Endothelial cell of umbilical vein (primary cell): ENCODE data around the gene RILPL1. TPM values are rescaled to one million over a fixed set of nuclear protein-coding genes. Genes with fewer than 3 reads are reported as not detected.

Experiments used
- BruUV-seq: library from RNA; stranded (reverse); fragments of 400-500 nt; replicated peaks from 2 replicates; lab custom pipeline; 2021; lab: Mats Ljungman, UMichigan
- CTCF ChIA-PET: fragments of 300-600, 350-600 bp; sonication (Branson Sonifier 250); formaldehyde crosslinking; loops from one replicate; lab custom pipeline; 2021; ENCODE audit warnings: antibody characterized with exemption, inconsistent platforms; lab: Charles Lee
- POLR2A ChIA-PET: fragments of 300-600, 350-600 bp; sonication (Branson Sonifier 250); formaldehyde crosslinking; loops from one replicate; lab custom pipeline; 2021; ENCODE audit warnings: antibody characterized with exemption, inconsistent platforms; lab: Charles Lee
- DNase-seq: peaks from one replicate; pipeline ENCODE4 v3.0.0-alpha.2; 2011; ENCODE audit warnings: low read depth, low spot score
- FAIRE-seq: peaks from 2 replicates; lab custom pipeline; 2011; peaks lifted over from hg19 to GRCh38; lab: Jason Lieb, UNC
- H2AFZ ChIP-seq: 2 replicates; pipeline ENCODE4 v1.6.0; 2012; ENCODE audit warnings: low read depth, low read length, control low read depth, inconsistent platforms
- H3K27ac ChIP-seq: 2 replicates; pipeline ENCODE4 v1.5.1; 2011; ENCODE audit warnings: low read depth, mild to moderate bottlenecking, control low read depth, low read length, moderate library complexity; ENCODE audit not compliant: insufficient read depth
- H3K27me3 ChIP-seq, 2 experiments: 2 replicates each; pipeline versions ENCODE4 v1.6.0 to v1.6.1; 2011; ENCODE audit warnings: low read length in 2 of 2, mixed read lengths in 1 of 2; ENCODE audit not compliant: control insufficient read depth in 2 of 2, insufficient read depth in 2 of 2
- H3K36me3 ChIP-seq, 2 experiments: 2 replicates in 1 of 2; 3 replicates in 1 of 2; pipeline ENCODE4 v1.5.1; 2011; ENCODE audit warnings: low read length in 2 of 2, mild to moderate bottlenecking in 1 of 2, moderate library complexity in 1 of 2; ENCODE audit not compliant: control insufficient read depth in 2 of 2, insufficient read depth in 2 of 2; ENCODE audit errors: extremely low read depth in 1 of 2
- H3K4me1 ChIP-seq: 3 replicates; pipeline ENCODE4 v1.5.1; 2011; ENCODE audit warnings: mild to moderate bottlenecking, low read length; ENCODE audit not compliant: control insufficient read depth, insufficient read depth; ENCODE audit errors: extremely low read depth
- H3K4me2 ChIP-seq: 2 replicates; pipeline ENCODE4 v1.6.1; 2011; ENCODE audit warnings: low read length, control low read depth, mixed read lengths; ENCODE audit not compliant: insufficient read depth
- H3K4me3 ChIP-seq, 3 experiments: fragments of 200-600 bp in 1 of 3; sonication (generic), shearing (Covaris generic) in 1 of 3; replicated peaks in 1 of 3; 2 replicates each; pipeline ENCODE4 v1.5.1; 2011 to 2016; ENCODE audit warnings: control low read depth in 3 of 3, low read length in 3 of 3, mild to moderate bottlenecking in 2 of 3, inconsistent platforms in 1 of 3, low read depth in 1 of 3, moderate library complexity in 1 of 3; ENCODE audit not compliant: insufficient read depth in 1 of 3
- H3K79me2 ChIP-seq: 2 replicates; pipeline ENCODE4 v1.6.0; 2012; ENCODE audit warnings: low read length, inconsistent platforms; ENCODE audit not compliant: control insufficient read depth, insufficient read depth
- H3K9ac ChIP-seq: replicated peaks from 2 replicates; pipeline ENCODE3; 2011; ENCODE audit warnings: low read length, control low read depth; ENCODE audit not compliant: insufficient read depth; ENCODE audit errors: extremely low read depth
- H3K9me1 ChIP-seq: replicated peaks from 3 replicates; pipeline ENCODE4 v1.6.0; 2011; ENCODE audit warnings: mild to moderate bottlenecking, low read length; ENCODE audit not compliant: control insufficient read depth, insufficient read depth; ENCODE audit errors: extremely low read depth
- H3K9me3 ChIP-seq: replicated peaks from 2 replicates; pipeline ENCODE4 v1.5.1; 2012; ENCODE audit warnings: low read length, inconsistent platforms; ENCODE audit not compliant: control insufficient read depth, insufficient read depth
- H4K20me1 ChIP-seq: replicated peaks from 2 replicates; pipeline ENCODE3; 2011; ENCODE audit warnings: mild to moderate bottlenecking, low read length; ENCODE audit not compliant: control insufficient read depth, insufficient read depth; ENCODE audit errors: extremely low read depth
- EZH2 ChIP-seq: IDR thresholded peaks from 2 replicates; pipeline ENCODE4 v1.6.1; 2012; ENCODE audit warnings: borderline replicate concordance, low read depth, mild to moderate bottlenecking, moderate library complexity, low read length, inconsistent platforms; ENCODE audit not compliant: severe bottlenecking
- FOS ChIP-seq: IDR thresholded peaks from 2 replicates; pipeline ENCODE4 v1.6.1; 2011; ENCODE audit warnings: mild to moderate bottlenecking, low read length, moderate library complexity, borderline replicate concordance; ENCODE audit not compliant: insufficient read depth
- GATA2 ChIP-seq: IDR thresholded peaks from 2 replicates; pipeline ENCODE4 v1.7.0; 2011; ENCODE audit warnings: low read depth, mild to moderate bottlenecking, moderate library complexity, mixed read lengths, low read length; ENCODE audit not compliant: insufficient read length, insufficient read depth
- JUN ChIP-seq: IDR thresholded peaks from 2 replicates; pipeline ENCODE4 v1.6.1; 2011; ENCODE audit warnings: borderline replicate concordance, low read depth; ENCODE audit not compliant: insufficient read length, insufficient read depth
- MAX ChIP-seq: IDR thresholded peaks from 2 replicates; pipeline ENCODE4 v1.6.1; 2011; ENCODE audit not compliant: insufficient read depth, insufficient read length
- MYC ChIP-seq: IDR thresholded peaks from one replicate; pipeline ENCODE4 v1.6.1; 2011; ENCODE audit warnings: mild to moderate bottlenecking, low read depth, low read length
- POLR2A ChIP-seq: IDR thresholded peaks from 2 replicates; pipeline ENCODE4 v1.6.1; 2012; ENCODE audit warnings: low read depth, mild to moderate bottlenecking, control low read depth, low read length
- POLR2AphosphoS5 ChIP-seq: IDR thresholded peaks from 2 replicates; pipeline ENCODE4 v1.6.1; 2012; ENCODE audit warnings: low read depth, mild to moderate bottlenecking, control low read depth, low read length, moderate library complexity; ENCODE audit not compliant: insufficient read depth
- dilution Hi-C: fragments of 300-500 bp; cut with MboI; formaldehyde crosslinking; loops from one replicate; pipeline ENCODE4 v1.15.0; 2019; ENCODE audit warnings: low sequenced_read_pairs; ENCODE audit not compliant: extremely low pct_ligation_motif_present
- intact Hi-C: fragments of 100-400 bp; cut with micrococcal nuclease; formaldehyde crosslinking; loops from one replicate; pipeline ENCODE4 v1.10.0; 2022
- polyA plus RNA-seq, 4 experiments: library from polyadenylated mRNA; depleted of rRNA in 3 of 4; stranded (reverse) in 3 of 4; unstranded in 1 of 4; fragments of >200 nt; gene quantifications; 2 replicates each; pipeline versions ENCODE4 v1.2.1 to v1.2.3, GENCODE V29; 2011 to 2012; ENCODE audit warnings: missing spikeins in 1 of 4
- total RNA-seq: library from RNA; stranded (reverse); gene quantifications from 2 replicates; pipeline ENCODE4 v1.2.3, GENCODE V29; 2021

Gene RILPL1
- total and polyA plus RNA-seq, 2 donors (not counting 3 experiments of a cell fraction or from before 2014, with no cell fraction given), result 30.4 to 34.3 TPM

- FAIRE-seq (peak; percentile 99), DNase-seq (peak; percentile 94)
- TF ChIP-seq POLR2A (no peak), MAX (peak; percentile 57), POLR2AphosphoS5 (peak; percentile 92), EZH2 (no peak), GATA2 (peak; percentile 77), MYC (peak; percentile 70), JUN (peak; percentile 70), FOS (peak; percentile 86)
- Histone ChIP-seq H3K27me3 (no peaks in the 10 kb centered on the region), H3K9ac (peak overlapping the region; percentile 26), H2AFZ (no peak overlapping the region), H3K4me3 (no peak overlapping the region), H3K9me1 (no peaks in the 10 kb centered on the region), H3K36me3 (peaks cover 0 to 9% of the 10 kb centered on the region in 2 experiments), H3K9me3 (no peaks in the 10 kb centered on the region), H3K4me1 (peaks cover 20% of the 10 kb centered on the region), H3K4me2 (peak overlapping the region; percentile 8), H3K27ac (peak overlapping the region; percentile 83), H4K20me1 (no peaks in the 10 kb centered on the region), H3K79me2 (no peaks in the 10 kb centered on the region)
- dilution Hi-C loops, result no loop called here
- intact Hi-C loops, result loop anchor here (1.0 to 5.0 kb wide), 5 partner anchors 20 to 106 kb away; partner anchors contain the start of genes RILPL1, RILPL2, SNRNP35 and TMED2
- POLR2A ChIA-PET, result no interaction called here
- no TSS peak for BruUV-seq
- CTCF ChIA-PET, result interaction anchor here (1.0 to 1.9 kb wide), 3 partner anchors 17 to 103 kb away, joined by 3 to 8 read pairs (median 3); no protein-coding TSS in a partner anchor
Measured at GRCh38 chr12:123478762-123479161, 54.8 kb downstream of the RILPL1 start.
